GM18520 (cell line): Measurements from ENCODE around the gene FBXL3.
"Not testable (repeated sequence)": the region's sequence is repeated elsewhere in the genome, so short reads cannot be mapped to it uniquely, and the experiment has no call there.

ENCODE experiments used
- ATAC-seq: cut with Tn5 transposase; IDR thresholded peaks from one replicate; pipeline ENCODE4 v1.9.1; 2021; ENCODE audit not compliant: unreplicated experiment

Gene FBXL3

GRCh38 chr13:77028202-77028601, 1.2 kb upstream of the FBXL3 start:
- no peak for ATAC-seq

DNA sequence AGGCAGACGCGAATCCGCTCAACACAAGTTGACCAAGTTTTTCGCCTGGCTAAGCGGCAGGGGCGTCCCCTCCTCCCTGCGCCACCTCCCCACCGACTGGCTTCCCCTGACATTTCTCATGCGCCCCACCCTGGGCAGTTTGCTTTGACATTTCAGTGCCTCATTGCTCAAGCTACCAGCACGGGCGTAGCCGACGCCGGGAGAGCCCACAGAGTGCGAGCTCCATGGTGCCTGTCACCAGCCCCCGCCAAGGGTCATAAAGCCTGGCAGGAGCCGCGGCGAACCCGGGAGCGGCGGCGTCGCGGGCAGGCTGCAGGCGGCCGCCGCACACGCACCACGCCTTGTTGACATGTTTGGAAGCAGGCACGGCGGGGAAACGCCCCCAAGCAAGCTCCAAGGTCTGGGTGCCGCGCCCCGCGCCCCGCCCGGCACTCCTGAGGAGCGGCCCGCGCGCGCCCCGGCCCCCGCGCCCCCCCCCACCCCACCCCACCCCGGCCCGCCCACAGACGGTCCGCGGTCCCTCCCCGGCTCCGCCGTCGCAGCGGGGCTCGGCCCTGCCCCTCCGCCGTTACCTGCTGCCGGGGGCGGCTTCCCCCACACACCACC, 601 bp downstream of the FBXL3 start:
- peak; percentile 29 for ATAC-seq

- ATAC-seq: no peak
Measured at GRCh38 chr13:77022341-77022740, 4.6 kb downstream of the FBXL3 start.

- ATAC-seq: no peak
Measured at GRCh38 chr13:77019756-77020155, 7.2 kb downstream of the FBXL3 start.

GRCh38 chr13:77016888-77017623, 9.9 kb downstream of the FBXL3 start:
- no peak for ATAC-seq

GRCh38 chr13:77016251-77016812, 10.6 kb downstream of the FBXL3 start:
- ATAC-seq: no peak

- no peak for ATAC-seq
Measured at GRCh38 chr13:77014906-77015685, 11.9 kb downstream of the FBXL3 start.

GRCh38 chr13:77013853-77014542, 13.0 kb downstream of the FBXL3 start:
- ATAC-seq: no peak

GRCh38 chr13:77009719-77010118, 17.2 kb downstream of the FBXL3 start:
- not testable (repeated sequence) for ATAC-seq

DNA sequence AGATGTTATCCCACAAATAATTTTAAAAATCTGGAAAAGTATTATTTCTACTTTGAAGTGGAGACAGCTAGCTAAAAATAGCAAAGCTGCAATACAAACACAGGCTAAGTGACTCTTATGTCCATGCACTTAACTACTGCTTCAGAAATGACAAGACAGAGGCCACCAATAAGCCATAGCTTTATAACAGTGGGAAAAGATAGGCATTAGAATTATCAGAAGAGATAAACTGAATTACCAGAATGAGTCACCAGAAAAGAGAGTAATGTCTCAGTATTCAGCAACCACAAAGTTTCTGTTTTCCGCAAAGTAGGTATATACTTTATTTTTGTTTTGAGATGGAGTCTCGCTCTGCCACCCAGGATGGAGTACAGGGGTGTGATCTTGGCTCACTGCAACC, 17.9 kb downstream of the FBXL3 start:
- peak; percentile 42 for ATAC-seq

DNA sequence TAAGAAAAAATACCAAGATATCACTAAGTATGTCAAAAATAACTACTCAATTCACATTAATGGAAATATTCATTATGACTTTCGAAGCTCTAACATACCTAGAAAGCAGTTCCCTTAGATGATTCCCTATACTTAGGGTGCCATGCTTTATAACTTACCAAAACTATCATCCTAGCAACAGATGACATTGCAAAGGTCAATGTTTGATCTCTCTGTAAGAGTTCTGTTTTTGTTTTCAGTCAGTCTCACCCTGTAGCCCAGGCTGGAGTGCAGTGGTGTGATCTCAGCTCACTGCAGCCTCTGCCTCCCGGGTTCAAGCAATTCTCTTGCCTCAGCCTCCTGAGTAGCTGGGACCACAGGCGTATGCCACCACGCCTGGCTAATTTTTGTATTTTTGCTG, 18.6 kb downstream of the FBXL3 start:
- not testable (repeated sequence) for ATAC-seq

- ATAC-seq: no peak
Measured at GRCh38 chr13:77002590-77003190, 24.3 kb downstream of the FBXL3 start.

GRCh38 chr13:77001963-77002587, 24.9 kb downstream of the FBXL3 start:
- ATAC-seq: no peak

GRCh38 chr13:77001540-77001939, 25.4 kb downstream of the FBXL3 start:
- no peak for ATAC-seq

DNA sequence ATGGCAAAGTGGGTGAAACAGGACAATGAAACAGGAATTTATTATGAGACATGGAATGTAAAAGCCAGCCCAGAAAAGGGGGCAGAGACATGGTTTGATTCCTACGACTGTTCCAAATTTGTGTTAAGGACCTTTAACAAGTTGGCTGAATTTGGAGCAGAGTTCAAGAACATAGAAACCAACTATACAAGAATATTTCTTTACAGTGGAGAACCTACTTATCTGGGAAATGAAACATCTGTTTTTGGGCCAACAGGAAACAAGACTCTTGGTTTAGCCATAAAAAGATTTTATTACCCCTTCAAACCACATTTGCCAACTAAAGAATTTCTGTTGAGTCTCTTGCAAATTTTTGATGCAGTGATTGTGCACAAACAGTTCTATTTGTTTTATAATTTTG, 26.5 kb downstream of the FBXL3 start:
- ATAC-seq: no peak

- ATAC-seq: no peak
Measured at GRCh38 chr13:76994281-76994680, 32.7 kb downstream of the FBXL3 start.

DNA sequence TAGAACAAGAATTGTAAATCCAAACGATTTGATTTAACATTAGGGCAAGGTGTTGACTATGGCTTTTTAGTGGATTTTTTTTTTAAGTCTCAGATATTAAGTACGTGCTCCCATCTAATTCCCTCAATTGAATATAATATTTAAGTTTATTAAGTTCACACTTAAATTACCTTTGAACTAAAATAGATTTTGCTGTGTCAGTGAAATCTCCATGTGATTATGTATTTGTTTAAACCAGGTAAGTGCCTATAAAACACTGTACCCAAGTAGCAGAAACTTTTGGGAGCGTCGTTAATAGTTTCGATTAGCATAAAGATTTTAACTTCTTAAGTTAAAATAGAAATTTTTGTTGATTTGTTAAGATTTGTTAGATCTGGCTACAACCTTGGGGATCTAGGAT, 33.5 kb downstream of the FBXL3 start:
- ATAC-seq: no peak

DNA sequence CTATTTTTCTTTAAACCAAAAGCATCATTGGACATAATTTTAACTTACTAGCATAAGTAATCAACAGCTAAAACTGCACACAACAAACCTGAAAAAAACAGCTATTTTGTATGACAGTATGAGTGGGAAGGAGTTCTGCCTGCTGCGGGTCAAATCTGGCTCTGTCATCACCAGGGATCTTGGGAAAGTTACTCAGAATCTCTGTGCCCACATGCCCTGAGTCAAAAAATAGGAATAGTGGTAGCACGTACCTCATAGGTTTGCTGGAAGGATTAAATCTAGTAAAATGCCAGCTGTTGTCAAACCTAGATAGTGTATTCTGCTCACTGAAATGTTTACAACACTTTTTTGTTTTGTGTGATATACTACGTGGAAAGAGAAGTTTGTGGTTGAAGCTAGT, 33.9 kb downstream of the FBXL3 start:
- no peak for ATAC-seq

- no peak for ATAC-seq
Measured at GRCh38 chr13:76992548-76993001, 34.4 kb downstream of the FBXL3 start.
